Stimulated activated CD8-positive, alpha-beta memory T cell treated with anti-CD3 and anti-CD28 coated beads, Interleukin-7, amount 100 ng/mL, for 1 hour (primary cell): ENCODE results near the gene CCDC69.
"Not testable (repeated sequence)": the region's sequence is repeated elsewhere in the genome, so short reads cannot be mapped to it uniquely, and the experiment has no call there.

Experiments used
- DNase-seq, 2 donors: peaks; one replicate each; pipeline ENCODE4 v3.0.0-alpha.2; 2020; ENCODE audit warnings: low read depth in 2 of 2

The CCDC69 gene

GRCh38 chr5:151223447-151224264, at the start of gene CCDC69:
Gene CCDC69 (minus strand): TSS chr5:151224092. CDS start chr5:151223970, 122 bp downstream.
- DNase-seq, result no peak

DNA sequence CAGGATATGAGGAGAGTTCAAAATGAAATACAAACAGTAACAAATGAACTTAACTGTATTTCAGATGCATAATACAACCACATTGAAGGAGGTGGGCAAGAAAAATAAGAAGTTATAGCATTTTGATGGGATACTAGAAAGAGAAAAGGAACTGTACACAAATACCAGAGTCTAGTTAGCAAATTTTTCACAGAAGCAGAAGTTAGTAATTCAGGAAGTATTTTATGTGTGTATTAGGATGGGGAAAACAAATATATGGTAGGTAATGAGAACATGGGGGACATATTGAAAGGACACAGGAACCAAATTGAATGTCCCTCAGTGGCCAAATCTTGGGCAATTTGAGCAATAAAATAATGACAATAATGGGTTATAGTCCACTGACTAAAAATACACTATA, 47.4 kb upstream of the CCDC69 start:
- no peak for DNase-seq

DNA sequence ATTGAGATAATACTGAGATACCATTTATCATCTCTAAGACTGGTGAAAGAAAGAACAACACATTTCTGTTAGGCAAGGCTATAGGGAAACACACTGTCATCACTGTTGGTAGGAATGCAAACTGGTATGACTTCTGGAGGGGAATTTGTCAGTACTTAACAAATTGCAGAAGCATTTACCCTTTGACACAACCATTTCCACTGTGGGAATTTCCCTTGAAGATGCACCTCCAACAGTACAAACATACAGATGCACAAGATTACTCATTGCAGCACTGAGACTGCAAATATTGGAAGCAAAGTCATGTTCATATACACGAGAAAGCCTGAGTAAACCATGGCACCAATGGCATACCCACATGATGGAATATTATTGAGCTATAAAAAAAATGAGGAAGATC, 46.7 kb upstream of the CCDC69 start:
- no peak for DNase-seq

- DNase-seq, result no peak
Measured at GRCh38 chr5:151267491-151268260, 43.8 kb upstream of the CCDC69 start.

- DNase-seq, result no peak
Measured at GRCh38 chr5:151264113-151264512, 40.2 kb upstream of the CCDC69 start.

- no peak for DNase-seq
Measured at GRCh38 chr5:151262532-151262931, 38.6 kb upstream of the CCDC69 start.

GRCh38 chr5:151259931-151260330, 36.0 kb upstream of the CCDC69 start:
- no peak for DNase-seq

DNA sequence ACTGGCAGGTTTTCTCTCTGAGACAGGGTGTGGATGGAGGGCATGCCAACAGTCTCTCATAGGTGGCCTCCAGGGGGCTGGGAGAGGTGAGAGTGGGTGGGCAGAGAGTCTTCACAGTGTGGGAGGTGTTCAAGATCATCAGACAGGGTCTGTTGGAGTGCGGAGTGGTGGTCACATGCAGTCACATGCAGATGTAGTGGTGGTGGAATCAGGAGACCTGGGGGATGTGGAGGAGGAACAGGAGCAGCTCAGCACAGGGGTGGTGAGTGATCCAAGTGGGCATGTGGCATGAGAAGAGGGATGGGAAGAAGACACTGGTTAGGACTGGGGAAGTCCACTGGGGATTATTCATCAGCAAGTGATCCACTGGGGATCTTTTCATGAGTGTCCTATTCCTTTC, 34.9 kb upstream of the CCDC69 start:
- DNase-seq, result no peak

DNA sequence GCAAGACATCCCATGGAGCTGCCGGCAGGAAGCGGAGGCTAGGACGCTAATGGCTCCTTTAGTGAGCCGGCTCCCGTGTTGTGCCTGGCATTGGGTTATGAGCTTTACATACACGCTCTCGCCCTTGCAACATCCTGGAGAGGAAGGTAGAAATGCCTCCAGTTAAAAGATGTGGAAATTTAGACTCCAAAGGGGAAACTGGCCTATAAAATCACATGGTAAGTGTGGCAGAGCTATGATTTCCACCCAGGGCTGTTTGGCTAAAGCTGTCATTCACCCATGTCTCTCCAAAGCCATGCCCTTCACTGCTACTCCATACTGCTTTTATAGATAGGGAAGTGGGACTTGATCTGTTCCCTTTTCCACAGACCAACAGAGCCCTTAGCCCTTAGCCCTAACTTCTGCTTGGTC, 34.3 kb upstream of the CCDC69 start:
- no peak for DNase-seq

GRCh38 chr5:151257731-151258181, 33.9 kb upstream of the CCDC69 start:
- no peak for DNase-seq

DNA sequence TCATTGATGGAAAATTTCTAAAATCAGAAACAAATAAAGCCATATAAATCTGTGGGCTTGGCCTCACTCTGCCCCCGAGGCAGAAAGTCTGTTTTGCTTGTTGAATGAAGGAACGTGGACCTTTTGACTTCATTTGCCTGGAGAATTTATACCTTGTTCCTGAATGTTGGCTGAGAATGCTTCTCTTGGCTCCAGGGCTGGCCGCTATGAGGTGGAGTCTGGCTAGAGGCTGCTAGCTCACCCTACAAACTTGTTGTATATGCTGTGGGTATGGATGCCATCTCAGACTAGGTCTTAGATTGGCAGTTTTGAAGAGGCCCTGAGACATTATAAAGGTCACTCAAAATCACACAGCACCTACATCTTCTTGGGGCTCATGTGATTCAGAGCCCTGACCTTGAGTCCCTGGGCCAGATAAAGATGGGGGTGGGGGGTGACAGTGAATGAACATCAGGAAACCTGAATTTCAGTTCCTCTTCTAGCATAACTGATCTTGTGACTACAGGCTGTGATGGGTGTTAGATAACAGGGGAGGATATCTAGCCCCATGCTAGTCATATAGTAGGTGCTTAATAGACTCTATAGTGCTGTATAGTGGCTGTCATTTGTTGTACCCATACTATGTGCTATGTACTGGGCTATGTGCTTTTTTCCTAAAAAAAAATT, 31.9 kb upstream of the CCDC69 start:
- DNase-seq, result no peak

DNA sequence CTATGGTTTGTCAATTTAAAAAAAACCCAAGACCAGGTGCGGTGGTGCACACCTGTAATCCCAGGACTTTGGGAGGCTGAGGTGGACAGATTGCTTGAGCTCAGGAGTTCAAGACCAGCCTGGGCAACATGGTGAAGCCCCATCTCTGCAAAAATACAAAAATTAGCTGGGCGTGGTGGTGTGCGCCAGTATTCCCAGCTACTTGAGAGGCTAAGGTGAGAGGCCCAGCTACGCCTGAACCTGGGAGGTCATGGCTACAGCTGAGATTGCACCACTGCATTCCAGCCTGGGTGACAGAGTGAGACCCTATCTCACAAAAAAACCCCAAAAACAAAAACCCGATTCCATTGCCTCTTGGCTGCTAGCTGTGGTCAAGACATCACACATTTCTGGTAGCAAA, 31.1 kb upstream of the CCDC69 start:
- DNase-seq, result not testable (repeated sequence)

GRCh38 chr5:151254556-151254955, 30.7 kb upstream of the CCDC69 start:
- no peak for DNase-seq

GRCh38 chr5:151253605-151253950, 29.7 kb upstream of the CCDC69 start:
- no peak for DNase-seq

DNA sequence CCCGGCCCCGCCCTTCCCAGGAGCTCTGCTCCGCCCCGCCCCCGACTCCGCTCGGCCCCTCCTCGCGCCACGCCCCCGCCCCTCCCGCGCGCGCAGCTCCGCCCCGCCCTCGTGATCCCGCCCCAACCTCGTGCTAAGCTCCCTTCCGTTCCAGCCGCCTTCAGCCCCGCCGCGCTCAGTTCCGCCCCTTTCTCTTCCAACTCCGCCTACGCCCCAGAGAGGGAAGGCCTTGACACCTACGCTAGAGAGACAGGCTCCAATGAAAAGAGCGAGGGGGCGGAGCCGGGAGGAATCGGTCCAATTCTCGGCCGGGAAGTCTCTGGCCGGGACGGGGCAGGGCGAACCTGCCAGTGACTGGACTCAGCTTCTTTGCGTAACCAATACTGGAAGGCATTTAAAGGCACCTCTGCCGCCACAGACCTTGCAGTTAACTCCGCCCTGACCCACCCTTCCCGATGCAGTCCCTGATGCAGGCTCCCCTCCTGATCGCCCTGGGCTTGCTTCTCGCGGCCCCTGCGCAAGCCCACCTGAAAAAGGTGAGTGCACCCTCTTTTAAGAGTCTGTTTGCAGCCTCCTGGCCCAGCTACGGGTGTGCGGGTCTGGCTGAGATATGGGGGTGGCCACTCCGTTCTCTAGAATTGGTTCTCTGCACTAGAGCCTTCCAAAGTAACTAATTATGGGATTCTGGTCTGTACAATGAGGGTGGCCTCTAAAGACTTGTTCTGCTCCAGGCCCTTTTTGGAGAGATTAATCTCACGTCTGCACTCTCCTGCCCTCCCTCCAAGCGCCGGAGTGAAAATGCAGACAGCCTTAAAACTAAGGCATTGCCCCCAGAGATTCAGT, 29.1 kb upstream of the CCDC69 start, which contains the start of gene GM2A:
Gene GM2A (plus strand): TSS at position 424 of the 843 bp plus-strand sequence. CDS start 32 bp downstream, at position 456.
- peak; percentile 90 to 94 for DNase-seq

- DNase-seq, result no peak
Measured at GRCh38 chr5:151251621-151252020, 27.7 kb upstream of the CCDC69 start.

DNA sequence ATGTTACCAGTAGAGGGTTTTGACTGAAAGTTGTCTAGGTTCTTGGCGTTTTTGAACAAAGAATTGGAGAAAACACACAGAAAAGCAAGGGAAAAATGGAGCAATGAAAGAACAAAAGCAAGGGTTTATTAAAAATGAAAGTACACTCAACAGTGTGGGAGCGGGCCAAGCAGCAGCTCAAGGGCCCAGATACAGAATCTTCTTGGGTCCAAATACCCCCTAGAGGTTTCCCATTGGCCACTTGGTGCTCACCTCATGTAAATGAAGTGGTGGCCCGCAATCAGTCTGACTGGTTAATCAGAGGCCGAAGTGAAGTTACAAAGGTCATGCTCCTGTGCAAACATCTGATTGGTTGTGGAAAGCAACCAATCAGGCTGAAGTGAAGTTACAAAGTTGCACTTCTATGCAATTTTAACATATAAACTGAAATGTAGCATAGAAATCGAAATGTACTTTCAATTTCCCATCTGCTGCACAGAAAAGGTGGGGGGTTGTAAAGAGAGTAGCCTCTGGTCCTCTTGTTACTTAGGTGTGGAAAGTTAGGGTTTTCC, 27.2 kb upstream of the CCDC69 start:
- DNase-seq, result no peak

DNA sequence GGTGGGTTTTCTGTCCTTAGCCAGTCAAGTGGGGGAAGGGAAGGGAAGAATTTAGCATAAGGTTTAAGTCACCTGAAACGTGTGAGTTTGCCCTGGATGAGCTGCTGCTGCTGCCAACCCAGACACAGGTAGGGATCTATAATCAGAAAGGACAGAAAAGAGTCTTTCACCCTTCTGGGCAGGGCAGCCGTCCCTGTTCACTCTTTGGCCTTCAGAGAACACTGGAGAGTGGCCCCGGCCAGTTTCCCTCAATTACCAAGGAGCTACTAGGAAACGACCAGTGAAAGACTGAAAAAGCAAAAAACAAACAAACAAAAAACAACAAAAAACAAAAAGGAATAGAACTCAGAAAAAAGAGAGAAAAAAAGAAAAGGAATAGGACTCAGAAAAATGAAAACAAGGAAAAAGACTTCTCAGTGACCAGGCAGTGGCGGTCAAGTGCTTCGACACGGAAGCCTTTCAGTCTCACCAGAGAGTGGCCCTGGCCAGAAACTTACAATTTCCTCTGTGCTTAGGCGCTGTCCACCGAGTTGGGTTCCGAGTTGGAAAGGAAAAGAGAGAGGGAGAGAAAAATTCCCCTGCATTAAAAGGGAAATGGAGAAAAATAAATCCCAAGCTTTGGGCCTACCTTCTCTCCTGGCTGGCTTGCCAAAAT, 26.6 kb upstream of the CCDC69 start:
- DNase-seq, result no peak

- no peak for DNase-seq
Measured at GRCh38 chr5:151249281-151249680, 25.4 kb upstream of the CCDC69 start.

GRCh38 chr5:151248651-151249050, 24.8 kb upstream of the CCDC69 start:
- no peak for DNase-seq
